Raji (cell line): ENCODE data around the gene EHD4.

Source experiments
- POLR2A ChIP-seq: IDR thresholded peaks from 2 replicates; pipeline ENCODE4 v1.6.1; 2011; ENCODE audit warnings: low read depth, low read length, control low read depth; ENCODE audit not compliant: insufficient read depth

Gene EHD4

DNA sequence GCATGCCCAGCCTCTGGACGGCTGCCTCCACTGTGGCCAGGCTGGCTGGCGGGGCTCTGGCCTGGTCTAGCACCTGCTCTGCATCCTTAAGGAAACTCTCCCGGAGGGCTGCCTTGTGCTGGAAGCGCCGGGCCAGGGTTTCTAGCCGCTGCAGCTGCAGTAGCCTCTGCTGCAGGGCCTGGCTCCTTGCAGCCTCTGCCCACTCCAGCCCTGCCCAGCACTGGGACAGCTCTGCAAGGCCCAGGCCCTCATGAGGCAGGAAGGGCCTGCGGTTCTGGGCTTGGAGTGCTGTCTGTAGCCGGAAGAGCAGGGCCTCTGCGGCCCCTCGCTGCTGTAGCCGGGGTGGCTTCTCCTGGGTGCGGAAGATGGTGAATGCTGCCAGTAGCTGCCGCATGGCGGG lies 86.5 kb downstream of the EHD4 start:
- TF ChIP-seq POLR2A = no peak

DNA sequence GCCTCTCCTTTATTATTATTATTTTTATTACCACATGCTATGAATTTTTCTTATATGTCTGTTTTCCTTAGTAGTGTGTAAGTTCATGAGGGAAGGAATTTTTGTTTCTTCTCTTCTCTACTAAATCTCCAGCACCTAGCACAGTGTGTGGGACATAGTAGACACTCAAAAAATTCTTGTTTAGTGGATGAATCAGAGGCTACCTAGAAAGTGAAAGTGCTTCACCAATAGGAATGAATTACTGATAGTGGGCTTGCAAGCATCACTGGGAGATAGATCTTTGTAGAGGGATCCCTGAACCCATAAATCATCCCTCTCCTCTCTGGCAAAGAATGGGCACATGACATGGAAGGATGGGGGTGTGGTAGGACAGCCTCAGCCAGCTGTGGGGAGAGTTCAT lies 87.0 kb downstream of the EHD4 start:
- TF ChIP-seq POLR2A = no peak

DNA sequence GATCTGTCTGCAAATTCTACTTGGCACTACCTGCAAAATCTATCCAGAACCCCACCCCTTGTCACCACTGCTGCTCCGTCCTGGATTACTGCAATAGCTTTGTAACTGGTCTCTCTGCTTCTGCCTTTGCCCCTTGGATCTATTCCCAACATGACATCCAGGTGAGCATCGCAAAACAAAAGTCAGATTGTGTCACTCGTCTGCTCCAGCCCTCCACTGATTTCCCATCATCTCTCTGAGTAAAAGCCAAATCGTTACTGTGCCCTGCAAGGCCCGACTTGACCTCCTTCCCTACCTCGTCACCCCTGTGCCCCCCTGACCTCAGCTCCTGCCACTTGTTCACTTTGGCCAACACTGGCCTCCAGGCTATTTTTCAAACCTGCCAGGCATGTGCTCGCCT lies 87.9 kb downstream of the EHD4 start:
- no peak for TF ChIP-seq POLR2A

DNA sequence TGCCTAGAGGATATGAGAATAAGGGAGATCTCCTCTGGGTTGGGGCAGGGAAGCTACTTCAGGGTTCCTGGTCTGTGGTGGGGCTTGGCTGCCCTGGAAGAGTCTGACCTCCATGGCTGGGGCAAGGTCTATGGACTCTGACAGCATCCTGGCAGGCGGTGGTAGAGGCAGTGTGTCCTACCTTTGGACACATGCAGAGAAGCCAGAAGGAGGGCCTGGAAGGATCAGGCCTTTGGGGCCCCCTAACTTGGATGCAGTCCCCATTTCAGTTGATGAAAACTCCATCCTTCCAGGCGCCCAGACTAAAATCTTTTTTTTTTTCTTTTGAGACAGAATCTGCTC lies 88.9 kb downstream of the EHD4 start:
- TF ChIP-seq POLR2A = no peak

DNA sequence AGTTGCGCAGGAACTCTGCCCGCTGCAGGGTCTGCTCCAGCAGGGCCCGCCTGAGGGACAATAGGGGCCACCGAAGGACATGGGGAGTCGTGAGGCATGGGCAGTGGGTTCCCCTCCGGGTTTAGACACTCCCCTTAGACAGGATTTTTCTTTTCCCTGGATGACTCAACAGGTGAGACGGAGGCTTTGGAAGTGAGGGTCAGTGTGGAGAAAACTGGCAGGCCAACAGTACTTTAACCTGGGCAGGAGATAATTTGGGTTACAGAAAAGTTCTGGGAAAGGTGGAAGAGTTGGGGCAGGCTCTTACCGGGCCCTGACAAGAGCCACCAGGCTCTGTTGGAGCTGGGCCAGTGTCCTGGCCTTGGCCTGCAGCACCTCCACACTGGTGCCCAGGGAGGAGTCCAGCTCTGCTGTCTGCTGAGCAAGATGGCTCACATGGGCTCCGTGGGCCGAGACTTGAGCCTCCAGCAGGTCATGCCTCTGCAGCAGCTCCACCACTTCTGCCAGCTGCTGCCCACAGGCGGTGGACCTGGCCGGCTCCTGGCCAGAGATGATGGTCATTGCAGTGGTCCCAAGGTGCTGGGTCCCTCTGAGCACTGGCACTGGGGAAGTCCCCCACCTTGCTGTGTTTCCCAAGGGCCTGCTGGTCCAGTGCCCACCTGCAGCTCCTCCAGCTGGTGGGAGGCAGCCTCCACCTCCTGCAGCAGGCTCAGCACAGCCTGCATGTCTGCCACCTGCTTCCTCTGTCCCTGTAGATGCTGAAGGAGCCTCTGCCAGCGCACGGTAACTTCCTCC lies 89.5 kb downstream of the EHD4 start:
- TF ChIP-seq POLR2A = no peak

DNA sequence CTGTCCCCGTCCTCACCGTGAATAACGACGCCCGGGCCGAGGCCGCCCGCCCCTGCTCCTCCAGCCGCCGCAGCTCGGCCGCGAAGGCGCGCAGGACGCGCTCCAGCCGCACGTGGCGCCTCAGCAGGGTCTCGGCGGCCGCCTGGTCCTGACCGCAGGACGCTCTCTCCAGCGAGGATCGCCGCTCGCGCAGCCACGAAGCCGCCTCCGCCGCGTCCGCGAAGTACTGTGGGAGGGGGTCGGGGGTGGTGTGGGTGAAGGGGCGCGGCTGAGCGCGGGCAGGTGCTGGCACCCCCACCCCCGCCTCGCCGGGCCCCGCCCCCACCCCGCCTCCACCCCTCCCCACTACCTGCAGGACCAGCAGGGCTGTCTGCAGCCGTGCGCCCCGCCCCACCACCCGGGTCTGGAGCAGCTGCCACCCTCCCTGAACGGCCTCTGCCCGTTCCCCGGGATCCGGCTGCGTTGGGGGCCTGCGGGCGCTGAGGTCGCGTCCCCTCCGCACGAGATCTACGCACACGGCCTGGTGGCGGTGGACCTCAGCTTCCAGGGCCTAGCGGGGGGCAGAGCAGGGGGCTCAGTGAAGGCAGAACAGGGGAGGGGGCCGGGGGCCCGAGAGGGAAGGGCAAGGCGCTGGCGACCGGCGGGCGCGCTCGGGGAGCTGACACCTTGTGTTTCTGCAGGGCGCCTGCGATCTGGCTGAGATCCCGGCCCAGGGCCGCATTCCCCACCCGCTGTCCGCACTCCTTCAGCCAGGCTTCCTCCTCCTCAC lies 90.3 kb downstream of the EHD4 start:
- TF ChIP-seq POLR2A = no peak

DNA sequence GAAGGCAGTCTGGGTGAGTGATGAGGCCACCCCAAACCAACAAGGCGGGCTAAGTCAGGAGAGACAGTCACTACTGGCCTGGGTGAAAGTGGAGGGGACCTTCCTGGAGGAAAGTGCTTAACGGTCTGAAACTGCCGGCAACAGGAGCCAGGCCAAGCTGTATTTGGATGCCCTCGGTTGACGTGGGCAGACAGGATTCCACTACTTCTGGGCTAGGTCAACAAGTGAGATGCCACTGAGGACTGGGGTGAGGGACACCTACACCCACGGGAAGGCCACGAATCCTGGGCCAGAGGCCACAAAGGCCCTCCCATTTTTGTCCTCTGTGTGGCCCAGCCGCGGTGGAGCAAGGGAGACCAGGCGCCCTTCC lies 90.8 kb downstream of the EHD4 start:
- no peak for TF ChIP-seq POLR2A

DNA sequence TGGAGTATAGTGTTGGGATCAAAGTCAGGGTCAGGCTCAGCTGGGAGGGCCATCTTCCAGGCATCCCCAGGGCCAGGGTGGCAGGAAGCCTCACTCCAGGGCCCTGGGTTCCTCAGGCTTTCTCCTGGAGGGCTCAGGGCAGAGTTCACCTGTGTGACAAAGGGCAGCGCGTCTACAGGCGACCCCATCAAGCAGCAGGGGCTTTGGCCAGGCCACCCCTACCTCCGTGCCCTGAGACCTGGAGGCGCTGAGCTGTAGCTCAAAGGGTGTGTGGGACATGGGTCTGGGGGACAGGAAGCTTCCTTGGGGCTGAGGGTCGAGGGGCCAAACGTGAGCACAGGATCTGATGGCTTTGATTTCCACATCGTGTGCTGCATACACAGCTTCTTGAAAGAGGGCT lies 91.3 kb downstream of the EHD4 start:
- TF ChIP-seq POLR2A = no peak

DNA sequence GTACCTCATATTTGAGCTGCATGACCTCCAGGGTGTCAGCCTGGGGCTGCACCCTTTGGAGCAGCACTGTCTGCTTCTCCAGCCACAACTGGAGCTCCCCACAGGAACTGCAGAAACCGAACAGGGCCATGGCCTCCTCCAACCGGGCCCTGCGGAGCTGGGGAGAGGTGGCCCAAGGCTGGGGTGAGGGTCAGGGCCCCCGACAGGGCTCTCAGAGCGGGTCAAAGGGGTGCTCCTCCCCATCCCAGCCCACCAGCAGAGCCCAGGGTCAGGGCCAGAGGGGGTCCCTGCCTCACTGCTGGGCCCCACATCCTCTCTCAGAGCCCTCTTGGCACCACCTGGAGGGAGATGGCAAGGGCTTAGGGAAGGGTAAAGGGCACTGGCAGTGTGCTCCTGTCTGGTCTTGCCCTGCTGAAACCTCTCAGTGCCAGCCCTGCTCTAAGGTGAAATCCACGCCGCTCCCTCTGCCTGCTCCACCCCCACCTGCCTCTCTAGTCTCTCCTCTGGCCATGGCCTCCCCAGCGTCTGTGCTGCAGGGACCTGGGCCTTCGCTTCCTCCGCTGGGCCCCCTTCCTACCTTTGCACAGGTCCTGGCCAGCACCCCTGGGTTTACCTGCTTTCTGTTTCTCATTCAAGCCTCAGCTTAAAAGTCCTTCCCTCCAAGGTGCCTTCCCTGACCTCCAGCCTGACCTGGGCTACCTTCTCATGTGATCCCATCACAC lies 92.0 kb downstream of the EHD4 start:
- TF ChIP-seq POLR2A = no peak

DNA sequence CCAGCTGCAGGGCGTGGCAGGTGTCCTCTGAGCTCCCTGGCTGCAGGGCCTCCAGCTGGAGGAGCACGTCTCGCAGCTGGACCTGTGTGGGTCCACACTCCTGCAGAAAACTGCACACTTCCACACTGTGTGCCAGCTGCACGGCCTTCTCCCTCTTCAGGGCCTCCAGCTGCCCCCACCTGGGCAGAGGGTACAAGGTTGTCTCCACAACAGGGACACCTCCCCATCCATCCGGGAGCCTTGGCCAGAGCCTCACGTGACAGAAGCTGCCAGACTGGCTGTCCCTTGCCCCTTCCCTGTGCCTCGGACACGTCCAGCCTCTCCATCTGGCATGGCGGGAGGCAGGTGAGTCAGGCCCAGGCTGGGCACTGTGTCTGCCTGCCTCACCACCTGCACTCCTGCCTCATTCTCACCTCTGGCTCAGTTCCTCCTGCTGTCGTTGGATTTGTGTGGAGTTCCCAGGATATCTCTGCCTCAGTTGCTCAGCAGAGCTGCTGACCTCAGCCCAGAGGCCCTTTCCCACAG lies 93.0 kb downstream of the EHD4 start:
- TF ChIP-seq POLR2A = no peak

DNA sequence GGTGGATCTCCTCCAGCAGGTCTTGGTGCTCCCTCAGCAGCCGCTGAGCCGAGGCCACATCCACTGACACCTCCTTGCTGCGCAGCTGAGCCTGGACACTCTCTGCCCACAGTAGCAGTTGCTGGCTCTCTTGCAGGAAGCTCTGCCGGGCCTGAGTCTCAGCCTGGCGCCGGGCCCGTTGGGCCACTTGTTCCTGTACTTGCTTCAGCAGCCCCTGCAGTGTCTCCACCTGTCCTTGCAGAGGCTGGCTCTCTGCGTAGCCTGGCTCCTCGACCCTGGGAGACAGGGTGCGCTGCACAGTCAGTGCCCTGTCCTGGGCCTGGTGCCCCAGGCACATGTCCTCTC lies 94.0 kb downstream of the EHD4 start:
- TF ChIP-seq POLR2A = no peak

DNA sequence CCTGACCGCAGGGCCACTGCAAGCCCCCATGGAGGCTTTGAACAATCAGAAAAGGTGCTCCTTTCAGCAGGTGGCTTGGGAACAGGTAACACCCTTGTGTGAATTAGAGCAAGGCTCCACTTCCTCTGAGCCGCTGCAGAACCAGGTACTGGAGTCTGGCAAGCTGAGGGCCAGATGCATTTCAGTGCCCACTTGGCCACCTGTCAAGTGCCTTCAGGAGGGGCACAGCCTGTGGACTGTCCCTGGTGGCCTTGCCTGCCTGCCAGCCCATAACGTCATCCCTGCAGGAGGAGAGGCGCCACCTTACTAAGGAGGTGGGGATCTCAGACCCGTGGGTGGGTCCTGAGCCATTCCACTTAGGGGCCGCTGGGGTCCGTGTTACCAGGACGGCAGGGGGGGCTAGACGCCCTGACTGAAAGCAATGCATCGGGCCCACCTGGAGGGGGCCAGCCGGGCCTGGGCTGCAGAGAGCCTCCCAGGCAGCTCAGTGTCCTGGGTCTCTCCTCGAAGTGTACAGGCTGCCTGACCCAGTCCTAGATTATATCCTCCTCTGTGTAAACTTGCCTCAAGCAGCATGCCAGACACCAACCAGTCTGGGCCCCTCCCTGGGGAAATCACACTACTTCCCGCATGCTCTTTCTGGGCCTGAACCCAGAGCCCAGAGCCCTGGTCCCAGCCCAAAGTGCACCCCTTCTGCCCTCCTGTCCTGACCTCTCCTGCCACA lies 94.6 kb downstream of the EHD4 start:
- TF ChIP-seq POLR2A = no peak

DNA sequence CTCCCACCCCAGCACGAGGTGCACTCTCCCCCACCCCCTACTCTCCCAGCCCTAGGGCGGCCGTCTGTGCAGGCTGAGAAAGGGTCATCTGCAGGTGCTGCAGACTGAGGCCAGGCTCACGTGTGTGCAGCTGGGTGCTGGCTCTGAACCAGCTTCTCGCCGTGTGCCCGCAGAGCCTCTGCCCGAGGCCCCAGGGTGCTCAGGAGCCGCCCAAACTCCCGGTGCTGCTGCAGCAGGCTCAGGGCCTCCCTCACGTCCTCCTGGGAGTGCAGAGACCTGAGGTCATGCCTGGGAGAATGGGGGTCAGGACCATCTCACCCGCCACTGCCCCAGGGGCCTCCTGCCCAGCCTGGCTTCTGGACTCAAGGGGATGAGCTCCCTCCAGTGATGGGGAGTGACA lies 95.7 kb downstream of the EHD4 start:
- no peak for TF ChIP-seq POLR2A

DNA sequence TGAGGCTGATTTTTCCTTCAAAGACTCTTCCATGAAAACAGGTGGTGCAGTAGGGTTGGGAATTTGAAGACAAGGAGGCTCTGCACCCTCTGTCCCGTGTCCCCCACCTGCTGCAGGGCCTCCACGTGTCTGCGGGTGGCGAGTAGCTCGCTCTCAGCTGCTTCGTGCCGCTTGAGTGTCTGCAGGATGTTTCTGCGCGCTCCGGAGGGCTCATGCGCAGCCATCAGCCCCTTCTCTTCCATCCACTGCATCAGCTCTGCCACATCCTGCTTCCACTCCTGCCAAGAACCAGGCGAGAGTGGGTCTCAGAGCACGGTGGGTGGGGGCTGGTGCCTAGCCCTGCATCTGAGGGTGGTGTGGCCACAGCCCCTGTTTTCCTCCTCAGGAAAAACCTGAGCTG lies 96.3 kb downstream of the EHD4 start:
- TF ChIP-seq POLR2A = no peak

DNA sequence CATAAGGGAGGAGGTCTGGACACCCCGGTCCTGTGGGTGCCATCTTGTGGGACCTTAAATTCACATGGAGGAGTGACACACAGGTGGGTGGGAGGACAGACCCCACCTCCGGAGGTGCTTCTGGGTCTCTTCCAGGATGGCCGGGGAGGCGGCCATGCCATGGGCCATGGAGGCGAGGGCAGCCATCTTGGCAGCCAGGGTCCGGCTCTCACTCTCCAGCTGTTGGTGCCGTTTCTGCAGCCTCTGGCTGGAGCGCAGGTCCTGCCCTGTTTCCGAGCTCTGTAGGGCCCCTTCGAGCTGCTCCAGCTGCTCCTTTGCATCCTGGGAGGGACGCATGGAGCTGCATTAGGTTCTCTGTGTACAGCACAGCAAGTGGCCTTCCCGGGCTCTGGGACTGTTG lies 97.6 kb downstream of the EHD4 start:
- no peak for TF ChIP-seq POLR2A
